WTC11 (cell line): ENCODE data around the gene CD4.

Experiments
- ATF1 ChIP-seq: sonication (generic); formaldehyde crosslinking; IDR thresholded peaks from 2 replicates; pipeline ENCODE4 v1.8.1; 2023; ENCODE audit warnings: mild to moderate bottlenecking, moderate library complexity, missing genetic modification reagents
- FOXK1 ChIP-seq: sonication (generic); formaldehyde crosslinking; IDR thresholded peaks from 2 replicates; pipeline ENCODE4 v1.8.0; 2022; ENCODE audit warnings: mild to moderate bottlenecking, moderate library complexity, missing genetic modification reagents
- KAT7 ChIP-seq: sonication (generic); formaldehyde crosslinking; IDR thresholded peaks from 2 replicates; pipeline ENCODE4 v1.8.1; 2023; ENCODE audit warnings: missing genetic modification reagents, mild to moderate bottlenecking, borderline replicate concordance
- NFE2L1 ChIP-seq: sonication (generic); formaldehyde crosslinking; IDR thresholded peaks from 2 replicates; pipeline ENCODE4 v1.8.1; 2023; ENCODE audit warnings: missing genetic modification reagents
- NFYB ChIP-seq: sonication (generic); formaldehyde crosslinking; conservative IDR thresholded peaks from 2 replicates; pipeline ENCODE4 v1.8.0; 2022; ENCODE audit warnings: low read depth, missing genetic modification reagents
- NR2C2 ChIP-seq: sonication (generic); formaldehyde crosslinking; IDR thresholded peaks from 2 replicates; pipeline ENCODE4 v1.8.0; 2022; ENCODE audit warnings: mild to moderate bottlenecking, missing genetic modification reagents
- SP1 ChIP-seq: sonication (generic); formaldehyde crosslinking; conservative IDR thresholded peaks from 2 replicates; pipeline ENCODE4 v1.8.1; 2022; ENCODE audit warnings: missing genetic modification reagents
- TF ChIP-seq, protein P1 (sequence below): sonication (generic); formaldehyde crosslinking; IDR thresholded peaks from 2 replicates; pipeline ENCODE4 v1.8.1; 2023; ENCODE audit warnings: mild to moderate bottlenecking, missing genetic modification reagents, moderate library complexity
- TF ChIP-seq, protein P2 (sequence below): sonication (generic); formaldehyde crosslinking; IDR thresholded peaks from 2 replicates; pipeline ENCODE4 v1.8.0; 2022; ENCODE audit warnings: mild to moderate bottlenecking, missing genetic modification reagents
- TF ChIP-seq, protein P3 (sequence below): fragments of 200-600 bp; IDR thresholded peaks from 2 replicates; pipeline ENCODE4 v1.8.0; 2022; ENCODE audit warnings: antibody characterized with exemption
- TF ChIP-seq, protein P4 (sequence below): sonication (generic); formaldehyde crosslinking; IDR thresholded peaks from 2 replicates; pipeline ENCODE4 v1.8.0; 2022; ENCODE audit warnings: mild to moderate bottlenecking, missing genetic modification reagents

DNA sequence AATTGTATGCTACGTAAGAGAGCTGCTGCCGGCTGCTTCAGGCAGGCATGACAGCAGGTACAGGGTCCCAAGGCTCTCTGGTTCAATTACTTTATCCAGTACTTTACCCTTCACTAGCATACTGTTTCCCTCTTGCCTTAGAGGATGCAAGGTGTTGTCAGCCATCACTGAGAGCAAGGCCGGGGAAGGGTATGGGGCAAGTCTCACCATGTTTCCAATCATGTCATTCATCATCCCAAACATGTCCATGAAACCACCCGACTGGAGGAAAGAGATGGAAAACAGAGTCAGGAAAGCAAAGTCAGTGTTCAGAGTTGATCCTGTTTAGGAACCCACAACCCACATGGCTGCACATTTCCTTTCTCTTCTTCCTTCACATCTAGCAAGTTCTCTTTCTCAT is 38.8 kb upstream of the CD4 start:
- TF ChIP-seq, protein P1, sequence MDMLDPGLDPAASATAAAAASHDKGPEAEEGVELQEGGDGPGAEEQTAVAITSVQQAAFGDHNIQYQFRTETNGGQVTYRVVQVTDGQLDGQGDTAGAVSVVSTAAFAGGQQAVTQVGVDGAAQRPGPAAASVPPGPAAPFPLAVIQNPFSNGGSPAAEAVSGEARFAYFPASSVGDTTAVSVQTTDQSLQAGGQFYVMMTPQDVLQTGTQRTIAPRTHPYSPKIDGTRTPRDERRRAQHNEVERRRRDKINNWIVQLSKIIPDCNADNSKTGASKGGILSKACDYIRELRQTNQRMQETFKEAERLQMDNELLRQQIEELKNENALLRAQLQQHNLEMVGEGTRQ = no peak
- TF ChIP-seq ATF1 (CRISPR knock-in tag) = no peak
- TF ChIP-seq NFE2L1 (CRISPR knock-in tag) = no peak
- TF ChIP-seq, protein P2, sequence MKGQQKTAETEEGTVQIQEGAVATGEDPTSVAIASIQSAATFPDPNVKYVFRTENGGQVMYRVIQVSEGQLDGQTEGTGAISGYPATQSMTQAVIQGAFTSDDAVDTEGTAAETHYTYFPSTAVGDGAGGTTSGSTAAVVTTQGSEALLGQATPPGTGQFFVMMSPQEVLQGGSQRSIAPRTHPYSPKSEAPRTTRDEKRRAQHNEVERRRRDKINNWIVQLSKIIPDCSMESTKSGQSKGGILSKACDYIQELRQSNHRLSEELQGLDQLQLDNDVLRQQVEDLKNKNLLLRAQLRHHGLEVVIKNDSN = no peak
- TF ChIP-seq, protein P3, sequence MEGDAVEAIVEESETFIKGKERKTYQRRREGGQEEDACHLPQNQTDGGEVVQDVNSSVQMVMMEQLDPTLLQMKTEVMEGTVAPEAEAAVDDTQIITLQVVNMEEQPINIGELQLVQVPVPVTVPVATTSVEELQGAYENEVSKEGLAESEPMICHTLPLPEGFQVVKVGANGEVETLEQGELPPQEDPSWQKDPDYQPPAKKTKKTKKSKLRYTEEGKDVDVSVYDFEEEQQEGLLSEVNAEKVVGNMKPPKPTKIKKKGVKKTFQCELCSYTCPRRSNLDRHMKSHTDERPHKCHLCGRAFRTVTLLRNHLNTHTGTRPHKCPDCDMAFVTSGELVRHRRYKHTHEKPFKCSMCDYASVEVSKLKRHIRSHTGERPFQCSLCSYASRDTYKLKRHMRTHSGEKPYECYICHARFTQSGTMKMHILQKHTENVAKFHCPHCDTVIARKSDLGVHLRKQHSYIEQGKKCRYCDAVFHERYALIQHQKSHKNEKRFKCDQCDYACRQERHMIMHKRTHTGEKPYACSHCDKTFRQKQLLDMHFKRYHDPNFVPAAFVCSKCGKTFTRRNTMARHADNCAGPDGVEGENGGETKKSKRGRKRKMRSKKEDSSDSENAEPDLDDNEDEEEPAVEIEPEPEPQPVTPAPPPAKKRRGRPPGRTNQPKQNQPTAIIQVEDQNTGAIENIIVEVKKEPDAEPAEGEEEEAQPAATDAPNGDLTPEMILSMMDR = no peak
- TF ChIP-seq KAT7 (CRISPR knock-in tag) = no peak
- no peak for TF ChIP-seq SP1 (CRISPR knock-in tag)
- TF ChIP-seq FOXK1 (CRISPR knock-in tag) = no peak
- TF ChIP-seq NFYB (CRISPR knock-in tag) = no peak
- TF ChIP-seq, protein P4, sequence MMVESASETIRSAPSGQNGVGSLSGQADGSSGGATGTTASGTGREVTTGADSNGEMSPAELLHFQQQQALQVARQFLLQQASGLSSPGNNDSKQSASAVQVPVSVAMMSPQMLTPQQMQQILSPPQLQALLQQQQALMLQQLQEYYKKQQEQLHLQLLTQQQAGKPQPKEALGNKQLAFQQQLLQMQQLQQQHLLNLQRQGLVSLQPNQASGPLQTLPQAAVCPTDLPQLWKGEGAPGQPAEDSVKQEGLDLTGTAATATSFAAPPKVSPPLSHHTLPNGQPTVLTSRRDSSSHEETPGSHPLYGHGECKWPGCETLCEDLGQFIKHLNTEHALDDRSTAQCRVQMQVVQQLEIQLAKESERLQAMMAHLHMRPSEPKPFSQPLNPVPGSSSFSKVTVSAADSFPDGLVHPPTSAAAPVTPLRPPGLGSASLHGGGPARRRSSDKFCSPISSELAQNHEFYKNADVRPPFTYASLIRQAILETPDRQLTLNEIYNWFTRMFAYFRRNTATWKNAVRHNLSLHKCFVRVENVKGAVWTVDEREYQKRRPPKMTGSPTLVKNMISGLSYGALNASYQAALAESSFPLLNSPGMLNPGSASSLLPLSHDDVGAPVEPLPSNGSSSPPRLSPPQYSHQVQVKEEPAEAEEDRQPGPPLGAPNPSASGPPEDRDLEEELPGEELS (CRISPR knock-in tag) = no peak
- TF ChIP-seq NR2C2 (CRISPR knock-in tag) = no peak
